OCI-LY3 (cell line): ENCODE data around the gene FBXO21.

Source experiments
- H2AFZ ChIP-seq: fragments of 200-600, 300-600 bp; shearing (Covaris generic); 2 replicates; pipeline ENCODE4 v1.6.0; 2014; ENCODE audit warnings: antibody characterized with exemption, low read depth, low read length
- H3K27ac ChIP-seq: fragments of 200-600, 300-600 bp; sonication (generic); 2 replicates; pipeline ENCODE4 v1.5.1; 2014; ENCODE audit warnings: mild to moderate bottlenecking, low read length, moderate library complexity, mixed read lengths
- H3K27me3 ChIP-seq: fragments of 200-600, 300-600 bp; sonication (generic); 2 replicates; pipeline ENCODE4 v1.6.1; 2014; ENCODE audit warnings: low read depth, low read length, mixed read lengths
- H3K36me3 ChIP-seq: fragments of 200-600, 300-600 bp; sonication (generic); replicated peaks from 2 replicates; pipeline ENCODE3; 2014; ENCODE audit warnings: low read depth, low read length, mixed read lengths
- H3K4me1 ChIP-seq: fragments of 300-600, 200-600 bp; sonication (generic); 2 replicates; pipeline ENCODE4 v1.6.1; 2014; ENCODE audit warnings: low read length, mixed read lengths
- H3K4me2 ChIP-seq: fragments of 200-600, 300-600 bp; sonication (generic); 2 replicates; pipeline ENCODE4 v1.6.1; 2014; ENCODE audit warnings: low read length, mixed read lengths
- H3K4me3 ChIP-seq: fragments of 300-600, 200-600 bp; sonication (generic); 2 replicates; pipeline ENCODE4 v1.5.1; 2014; ENCODE audit warnings: antibody characterized with exemption, mild to moderate bottlenecking, low read length, moderate library complexity
- H3K79me2 ChIP-seq: fragments of 300-600, 200-600 bp; shearing (Covaris generic); 2 replicates; pipeline ENCODE4 v1.6.1; 2014; ENCODE audit warnings: mild to moderate bottlenecking, low read length, mixed read lengths
- H3K9ac ChIP-seq: fragments of 300-600, 200-600 bp; shearing (Covaris generic); 2 replicates; pipeline ENCODE4 v1.6.0; 2014; ENCODE audit warnings: mild to moderate bottlenecking, low read length, moderate library complexity
- H3K9me3 ChIP-seq: fragments of 200-600, 300-600 bp; shearing (Covaris generic); 2 replicates; pipeline ENCODE4 v1.6.1; 2014; ENCODE audit warnings: low read length, mixed read lengths; ENCODE audit not compliant: insufficient read depth
- H4K20me1 ChIP-seq: fragments of 200-600, 300-600 bp; sonication (generic); 2 replicates; pipeline ENCODE4 v1.6.1; 2016; ENCODE audit warnings: low read length, mixed read lengths; ENCODE audit not compliant: insufficient read depth
- CTCF ChIP-seq: fragments of 200-600, 300-600 bp; sonication (generic); IDR thresholded peaks from 2 replicates; pipeline ENCODE4 v1.5.1; 2014; ENCODE audit warnings: antibody characterized with exemption, low read length, low read depth
- EZH2phosphoT487 ChIP-seq: fragments of 200-600 bp; shearing (Covaris generic); IDR thresholded peaks from 2 replicates; pipeline ENCODE4 v1.6.1; 2018; ENCODE audit warnings: antibody characterized with exemption, mixed run types, low read depth

FBXO21 gene

GRCh38 chr12:117165342-117165741 is 24.9 kb downstream of the FBXO21 start:
- Histone ChIP-seq H3K27ac (no peak overlapping the region), H3K79me2 (no peaks in the 10 kb centered on the region), H3K36me3 (peaks cover 59% of the 10 kb centered on the region), H2AFZ (no peak overlapping the region), H4K20me1 (0 out of 2 replicates have a peak, but pooled peaks cover 2% of the 10 kb centered on the region), H3K9ac (no peak overlapping the region), H3K4me1 (no peaks in the 10 kb centered on the region), H3K9me3 (no peaks in the 10 kb centered on the region), H3K27me3 (no peaks in the 10 kb centered on the region), H3K4me3 (no peak overlapping the region), H3K4me2 (no peak overlapping the region)
- TF ChIP-seq CTCF (no peak), EZH2phosphoT487 (no peak)

- H3K27ac ChIP-seq: no peak overlapping the region
- H3K4me3 ChIP-seq: no peak overlapping the region
- peaks cover 64% of the 10 kb centered on the region for H3K36me3 ChIP-seq
- no peaks in the 10 kb centered on the region for H3K79me2 ChIP-seq
- no peak for TF ChIP-seq CTCF
- no peaks in the 10 kb centered on the region for H3K4me1 ChIP-seq
- H4K20me1 ChIP-seq: 0 out of 2 replicates have a peak, but pooled peaks cover 2% of the 10 kb centered on the region
- H3K4me2 ChIP-seq: no peak overlapping the region
- H3K9ac ChIP-seq: no peak overlapping the region
- no peak overlapping the region for H2AFZ ChIP-seq
- no peaks in the 10 kb centered on the region for H3K9me3 ChIP-seq
- no peaks in the 10 kb centered on the region for H3K27me3 ChIP-seq
Observed at GRCh38 chr12:117162633-117163032, 27.6 kb downstream of the FBXO21 start.

- no peak overlapping the region for H3K27ac ChIP-seq
Observed at GRCh38 chr12:117162167-117162539, 28.1 kb downstream of the FBXO21 start.

GRCh38 chr12:117161460-117162166 is 28.7 kb downstream of the FBXO21 start:
- H3K27ac ChIP-seq: no peak overlapping the region

More at GRCh38 chr12:117162167-117162539, 28.1 kb downstream of the FBXO21 start:
- H3K27me3 ChIP-seq: no peaks in the 10 kb centered on the region
- no peaks in the 10 kb centered on the region for H3K9me3 ChIP-seq
- H4K20me1 ChIP-seq: 0 out of 2 replicates have a peak, but pooled peaks cover 2% of the 10 kb centered on the region
- H3K4me3 ChIP-seq: no peak overlapping the region
- H3K79me2 ChIP-seq: no peaks in the 10 kb centered on the region
- H3K4me1 ChIP-seq: no peaks in the 10 kb centered on the region
- no peak overlapping the region for H2AFZ ChIP-seq
- no peak overlapping the region for H3K9ac ChIP-seq
- peaks cover 68% of the 10 kb centered on the region for H3K36me3 ChIP-seq
- no peak overlapping the region for H3K4me2 ChIP-seq
- TF ChIP-seq EZH2phosphoT487 (no peak), CTCF (no peak)

More at GRCh38 chr12:117161460-117162166, 28.7 kb downstream of the FBXO21 start:
- no peak for TF ChIP-seq EZH2phosphoT487
- no peak for TF ChIP-seq CTCF
- Histone ChIP-seq H3K4me3 (no peak overlapping the region), H3K27me3 (no peaks in the 10 kb centered on the region), H3K79me2 (no peaks in the 10 kb centered on the region), H4K20me1 (no peaks in the 10 kb centered on the region), H3K9me3 (no peaks in the 10 kb centered on the region), H3K4me2 (no peak overlapping the region), H3K4me1 (no peaks in the 10 kb centered on the region), H3K9ac (no peak overlapping the region), H2AFZ (no peak overlapping the region), H3K36me3 (peaks cover 65% of the 10 kb centered on the region)
